Measurements from ENCODE around the gene SHCBP1L.

GRCh38 chr1:182875889-182876288 is 77.1 kb downstream of the SHCBP1L start:
- no peak for TF ChIP-seq CTCF (IDR thresholded peaks at IDR 0.05 in 8 of 11, conservative IDR thresholded peaks at IDR 0.05 in 3 of 11)
- TF ChIP-seq POLR2A (IDR thresholded peaks at IDR 0.05), result no peak
- TF ChIP-seq POLR2AphosphoS5 (IDR thresholded peaks at IDR 0.05), result no peak
